ENCODE results near the gene CTIF. TPM values are rescaled to one million over a fixed set of nuclear protein-coding genes. Genes with fewer than 3 reads are reported as not detected.
A peak's percentile ranks its signal among the peaks of the same experiment; 100 is the strongest.

Gene CTIF
- total RNA-seq, 6 donors from 2014 or later = 32.1 to 62.4 (median 47.8) TPM

GRCh38 chr18:48571639-48572384 lies 33.0 kb downstream of the CTIF start:
- Histone ChIP-seq H3K36me3 (peaks cover 0 to 8% (median 1%) of the 10 kb centered on the region in 4 donors), H3K27ac (no peak overlapping the region), H3K4me3 (no peak overlapping the region), H3K4me1 (no peaks in the 10 kb centered on the region), H3K9me3 (no peaks in the 10 kb centered on the region), H3K27me3 (no peaks in the 10 kb centered on the region)
- ATAC-seq (ENCODE audit: low FRiP score in 2 of 2) (peak in 1 of 2 donors; percentile 50), DNase-seq (no peak)
- TF ChIP-seq POLR2A (IDR thresholded peaks at IDR 0.05) (no peak), EP300 (IDR thresholded peaks at IDR 0.05) (no peak), CTCF (IDR thresholded peaks at IDR 0.05) (no peak), POLR2AphosphoS5 (IDR thresholded peaks at IDR 0.05) (no peak)
- WGBS, 2 donors = 75 to 77% methylated on average over 3 of the region's 3 CpGs

GRCh38 chr18:48572402-48573126 lies 33.7 kb downstream of the CTIF start:
- Histone ChIP-seq H3K4me3 (no peak overlapping the region), H3K27ac (no peak overlapping the region), H3K27me3 (no peaks in the 10 kb centered on the region), H3K4me1 (no peaks in the 10 kb centered on the region), H3K36me3 (peaks cover 0 to 8% (median 1%) of the 10 kb centered on the region in 4 donors), H3K9me3 (no peaks in the 10 kb centered on the region)
- no peak for DNase-seq
- 79 to 87% methylated on average over 10 of the region's 10 CpGs for WGBS, 2 donors
- ATAC-seq (ENCODE audit: low FRiP score in 2 of 2) = no peak
- TF ChIP-seq POLR2AphosphoS5 (IDR thresholded peaks at IDR 0.05) (no peak), POLR2A (IDR thresholded peaks at IDR 0.05) (no peak), EP300 (IDR thresholded peaks at IDR 0.05) (no peak), CTCF (IDR thresholded peaks at IDR 0.05) (no peak)

GRCh38 chr18:48573632-48574283 lies 34.9 kb downstream of the CTIF start:
- H3K27ac ChIP-seq = no peak overlapping the region
- ATAC-seq (ENCODE audit: low FRiP score in 2 of 2) (no peak), DNase-seq (peak in 1 of 2 donors; percentile 36)
- no peak overlapping the region for H3K4me3 ChIP-seq
- 87 to 89% methylated on average over 13 to 14 of the region's 14 CpGs for WGBS, 2 donors
- H3K4me1 ChIP-seq = no peaks in the 10 kb centered on the region
- no peaks in the 10 kb centered on the region for H3K9me3 ChIP-seq
- peaks cover 0 to 8% (median 1%) of the 10 kb centered on the region in 4 donors for H3K36me3 ChIP-seq
- TF ChIP-seq POLR2AphosphoS5 (IDR thresholded peaks at IDR 0.05) = no peak
- TF ChIP-seq EP300 (IDR thresholded peaks at IDR 0.05) = no peak
- TF ChIP-seq CTCF (IDR thresholded peaks at IDR 0.05) = no peak
- no peak for TF ChIP-seq POLR2A (IDR thresholded peaks at IDR 0.05)
- H3K27me3 ChIP-seq = no peaks in the 10 kb centered on the region

- WGBS, 2 donors = 82 to 86% methylated on average over 11 of the region's 11 CpGs
- no peak overlapping the region for H3K27ac ChIP-seq
- no peaks in the 10 kb centered on the region for H3K9me3 ChIP-seq
- no peaks in the 10 kb centered on the region for H3K4me1 ChIP-seq
- no peak for ATAC-seq (ENCODE audit: low FRiP score in 2 of 2)
- H3K4me3 ChIP-seq = no peak overlapping the region
- peaks cover 0 to 8% (median 1%) of the 10 kb centered on the region in 4 donors for H3K36me3 ChIP-seq
- no peak for TF ChIP-seq POLR2AphosphoS5 (IDR thresholded peaks at IDR 0.05)
- no peak for TF ChIP-seq EP300 (IDR thresholded peaks at IDR 0.05)
- TF ChIP-seq POLR2A (IDR thresholded peaks at IDR 0.05) = no peak
- no peak for TF ChIP-seq CTCF (IDR thresholded peaks at IDR 0.05)
- peak in 1 of 2 donors; percentile 17 for DNase-seq
- H3K27me3 ChIP-seq = no peaks in the 10 kb centered on the region
Observed at GRCh38 chr18:48574667-48575300, 36.0 kb downstream of the CTIF start.
